H1 (cell line): ENCODE data around the gene MACROD2. TPM values are rescaled to one million over a fixed set of nuclear protein-coding genes. Genes with fewer than 3 reads are reported as not detected.
A peak's percentile ranks its signal among the peaks of the same experiment; 100 is the strongest.

ENCODE experiments used
- CTCF ChIA-PET: fragments of 300-600 bp; sonication (Branson Sonifier 250); formaldehyde crosslinking; loops from one replicate; lab custom pipeline; 2021; ENCODE audit not compliant: partially characterized antibody; lab: Charles Lee
- POLR2A ChIA-PET: fragments of 300-600 bp; sonication (Branson Sonifier 250); formaldehyde crosslinking; loops from one replicate; lab custom pipeline; 2021; ENCODE audit warnings: inconsistent platforms; ENCODE audit not compliant: partially characterized antibody; lab: Charles Lee
- DNase-seq, 2 experiments: peaks; one replicate each; pipeline versions ENCODE4 v3.0.0 to v3.0.0-alpha.2; 2010 to 2022; ENCODE audit warnings: low spot score in 2 of 2, low read depth in 1 of 2, mixed read lengths in 1 of 2
- FAIRE-seq: peaks from 2 replicates; lab custom pipeline; 2011; peaks lifted over from hg19 to GRCh38; lab: Jason Lieb, UNC
- H2AFZ ChIP-seq: 2 replicates; pipeline ENCODE4 v1.8.1; 2012; ENCODE audit warnings: low read length, inconsistent platforms
- H2AK5ac ChIP-seq: 2 replicates; pipeline ENCODE4 v1.6.1; 2013; ENCODE audit warnings: low read depth, low read length
- H2BK120ac ChIP-seq: replicated peaks from 2 replicates; pipeline ENCODE3; 2013; ENCODE audit warnings: low read depth, low read length, inconsistent platforms
- H2BK12ac ChIP-seq: 2 replicates; pipeline ENCODE4 v1.6.1; 2013; ENCODE audit warnings: low read depth, low read length
- H2BK15ac ChIP-seq: 2 replicates; pipeline ENCODE4 v1.6.1; 2013; ENCODE audit warnings: low read length
- H2BK20ac ChIP-seq: 2 replicates; pipeline ENCODE4 v1.6.1; 2013; ENCODE audit warnings: low read length
- H2BK5ac ChIP-seq: 2 replicates; pipeline ENCODE4 v1.6.1; 2013; ENCODE audit warnings: low read depth, low read length
- H3K14ac ChIP-seq: 2 replicates; pipeline ENCODE4 v1.6.1; 2013; ENCODE audit warnings: inconsistent platforms; ENCODE audit not compliant: insufficient read length
- H3K18ac ChIP-seq: 2 replicates; pipeline ENCODE4 v1.6.1; 2013; ENCODE audit warnings: low read length; ENCODE audit errors: extremely low read depth
- H3K23ac ChIP-seq: 2 replicates; pipeline ENCODE4 v1.6.1; 2013; ENCODE audit warnings: inconsistent platforms; ENCODE audit not compliant: insufficient read length
- H3K23me2 ChIP-seq: 2 replicates; pipeline ENCODE4 v1.6.1; 2013; ENCODE audit warnings: low read depth, low read length
- H3K27ac ChIP-seq: 2 replicates; pipeline ENCODE4 v1.6.1; 2011; ENCODE audit warnings: low read depth, low read length, inconsistent platforms
- H3K27me3 ChIP-seq, 4 experiments: replicated peaks in 1 of 4; 1 replicate in 1 of 4; 2 replicates in 3 of 4; pipeline versions ENCODE4 v1.6.1 to v1.8.1; 2011 to 2013; ENCODE audit warnings: low read length in 3 of 4, mild to moderate bottlenecking in 3 of 4, inconsistent platforms in 2 of 4, mixed read lengths in 2 of 4, moderate library complexity in 1 of 4; ENCODE audit not compliant: control insufficient read depth in 3 of 4, insufficient read depth in 3 of 4; ENCODE audit errors: extremely low read depth in 1 of 4
- H3K36me3 ChIP-seq, 4 experiments: 2 replicates each; pipeline versions ENCODE4 v1.6.1 to v1.8.1; 2011 to 2013; ENCODE audit warnings: mild to moderate bottlenecking in 4 of 4, low read length in 3 of 4, moderate library complexity in 2 of 4, control low read depth in 1 of 4, inconsistent platforms in 1 of 4; ENCODE audit not compliant: insufficient read depth in 4 of 4, control insufficient read depth in 2 of 4
- H3K4ac ChIP-seq: replicated peaks from 2 replicates; pipeline ENCODE3; 2013; ENCODE audit warnings: low read length, low read depth, mixed read lengths, inconsistent platforms; ENCODE audit not compliant: insufficient read length
- H3K4me1 ChIP-seq, 4 experiments: replicated peaks in 1 of 4; 1 replicate in 1 of 4; 2 replicates in 3 of 4; pipeline versions ENCODE4 v1.6.1 to v1.8.1; 2011 to 2013; ENCODE audit warnings: low read length in 3 of 4, inconsistent platforms in 2 of 4, mixed read lengths in 1 of 4; ENCODE audit not compliant: insufficient read depth in 4 of 4, control insufficient read depth in 3 of 4
- H3K4me2 ChIP-seq, 2 experiments: 2 replicates each; pipeline versions ENCODE4 v1.6.1 to v1.8.1; 2011 to 2013; ENCODE audit warnings: low read depth in 2 of 2, low read length in 2 of 2, control low read depth in 1 of 2, inconsistent platforms in 1 of 2, mild to moderate bottlenecking in 1 of 2; ENCODE audit not compliant: insufficient read depth in 1 of 2
- H3K4me3 ChIP-seq, 4 experiments: fragments of 200-600, 300-600 bp in 1 of 4; sonication (generic), shearing (Covaris generic), sonication (Bioruptor Twin) in 1 of 4; 2 replicates each; pipeline versions ENCODE4 v1.5.1 to v1.8.1; 2011 to 2016; ENCODE audit warnings: low read length in 4 of 4, low read depth in 3 of 4, control low read depth in 2 of 4, inconsistent platforms in 2 of 4, mild to moderate bottlenecking in 2 of 4, mixed read lengths in 1 of 4, moderate library complexity in 1 of 4; ENCODE audit not compliant: insufficient read depth in 2 of 4; ENCODE audit errors: extremely low read depth in 1 of 4
- H3K56ac ChIP-seq: replicated peaks from 2 replicates; pipeline ENCODE3; 2013; ENCODE audit warnings: low read depth, mild to moderate bottlenecking, mixed read lengths, low read length, inconsistent platforms; ENCODE audit not compliant: insufficient read length
- H3K79me1 ChIP-seq: 2 replicates; pipeline ENCODE4 v1.6.1; 2013; ENCODE audit warnings: low read depth, low read length, control low read depth
- H3K79me2 ChIP-seq, 2 experiments: 2 replicates each; pipeline versions ENCODE4 v1.6.1 to v1.8.1; 2012 to 2013; ENCODE audit warnings: low read length in 2 of 2, mild to moderate bottlenecking in 2 of 2, inconsistent platforms in 1 of 2; ENCODE audit not compliant: insufficient read depth in 2 of 2, control insufficient read depth in 1 of 2
- H3K9ac ChIP-seq, 4 experiments: replicated peaks in 1 of 4; 1 replicate in 1 of 4; 2 replicates in 3 of 4; pipeline versions ENCODE4 v1.6.1 to v1.8.1; 2011 to 2013; ENCODE audit warnings: low read depth in 3 of 4, low read length in 3 of 4, control low read depth in 2 of 4, mild to moderate bottlenecking in 2 of 4, moderate library complexity in 2 of 4, inconsistent platforms in 1 of 4; ENCODE audit errors: extremely low read depth in 1 of 4
- H3K9me3 ChIP-seq, 2 experiments: 2 replicates each; pipeline versions ENCODE4 v1.6.1 to v1.8.1; 2012 to 2013; ENCODE audit warnings: mild to moderate bottlenecking in 2 of 2, moderate library complexity in 2 of 2, control low read depth in 1 of 2, inconsistent platforms in 1 of 2, low read depth in 1 of 2, low read length in 1 of 2, mixed read lengths in 1 of 2; ENCODE audit not compliant: insufficient read depth in 2 of 2
- H4K20me1 ChIP-seq, 2 experiments: replicated peaks in 1 of 2; 2 replicates each; pipeline versions ENCODE3 to v1.8.1; 2011 to 2013; ENCODE audit warnings: inconsistent platforms in 2 of 2, low read length in 2 of 2, mild to moderate bottlenecking in 1 of 2; ENCODE audit not compliant: insufficient read depth in 2 of 2, control insufficient read depth in 1 of 2
- H4K5ac ChIP-seq: 2 replicates; pipeline ENCODE4 v1.6.1; 2013; ENCODE audit warnings: low read length, low read depth, mixed read lengths, inconsistent platforms; ENCODE audit not compliant: insufficient read length
- H4K8ac ChIP-seq: 2 replicates; pipeline ENCODE4 v1.8.0; 2013; ENCODE audit warnings: mild to moderate bottlenecking, moderate library complexity, low read length, inconsistent platforms; ENCODE audit not compliant: insufficient read depth; ENCODE audit errors: extremely low read depth
- H4K91ac ChIP-seq: replicated peaks from 2 replicates; pipeline ENCODE3; 2013; ENCODE audit warnings: low read length, mixed read lengths, inconsistent platforms; ENCODE audit not compliant: insufficient read length
- JUN ChIP-seq: IDR thresholded peaks from 2 replicates; pipeline ENCODE4 v1.6.1; 2011; ENCODE audit warnings: low read depth, mild to moderate bottlenecking, improper control_type of control experiment, low read length
- NANOG ChIP-seq: IDR thresholded peaks from 2 replicates; pipeline ENCODE4 v1.6.1; 2011; ENCODE audit warnings: low read length, low read depth, mild to moderate bottlenecking, inconsistent platforms; ENCODE audit not compliant: insufficient read depth, poor library complexity, severe bottlenecking
- WGBS, 2 experiments: shearing (Covaris generic) in 1 of 2; methylation state at CpG; one replicate each; pipeline versions ENCODE4 v1.1.6 to v1.1.7; 2013 to 2015; ENCODE audit warnings: low lambda C conversion rate in 2 of 2, mixed read lengths in 2 of 2, inconsistent platforms in 1 of 2, low coverage in 1 of 2, missing lambda C conversion rate in 1 of 2; ENCODE audit not compliant: insufficient replicate concordance in 2 of 2, insufficient coverage in 1 of 2, insufficient read length in 1 of 2; ENCODE audit errors: extremely low coverage in 1 of 2, missing lambda C conversion rate in 1 of 2; 5-methylcytosine and 5-hydroxymethylcytosine counted together
- polyA plus RNA-seq, 7 experiments: library from polyadenylated mRNA; depleted of rRNA in 3 of 7; stranded (reverse) in 5 of 7; unstranded in 2 of 7; fragments of >200 nt in 5 of 7; fragments of 200-250 nt in 2 of 7; gene quantifications; 1 replicate in 5 of 7; 2 replicates in 1 of 7; 4 replicates in 1 of 7; pipeline versions ENCODE4 v1.2.1 to v1.2.3, GENCODE V29; 2011 to 2013; ENCODE audit warnings: missing spikeins in 2 of 7, mixed read lengths in 2 of 7
- total RNA-seq: library from RNA; stranded (reverse); fragmentation: NEBNext Ultra II Directional; extraction: Animal tissue kit (Norgen Biotek cat#: 25700); gene quantifications from 2 replicates; pipeline ENCODE4 v1.2.1, GENCODE V29; 2021

MACROD2 gene
- total and polyA plus RNA-seq, 2 of the 8 experiments (the other 6 are each of a cell fraction or from before 2014, with no cell fraction given), result 0.70 to 3.9 TPM

GRCh38 chr20:15789079-15789478 lies 1793.8 kb downstream of the MACROD2 start:
- H3K9me3 ChIP-seq, result no peaks in the 10 kb centered on the region
- no peaks in the 10 kb centered on the region for H3K79me1 ChIP-seq
- no peak overlapping the region for H3K9ac ChIP-seq
- peak overlapping the region in 1 of 4 experiments; percentile 21; a peak in 1 of 8 replicates for H3K4me3 ChIP-seq
- no peak overlapping the region for H2BK5ac ChIP-seq
- no peak overlapping the region for H2BK120ac ChIP-seq
- DNase-seq, result peak in 1 of 2 experiments; percentile 2
- no peaks in the 10 kb centered on the region; a peak in 1 of 8 replicates for H3K36me3 ChIP-seq
- H3K18ac ChIP-seq, result no peak overlapping the region
- POLR2A ChIA-PET, result no interaction called here
- 38% methylated on average over 4 of the region's 4 CpGs; no CpG with 5 or more reads in 1 of the 2 experiments for WGBS, 2 experiments
- H2BK12ac ChIP-seq, result no peak overlapping the region
- TF ChIP-seq NANOG (peak; percentile 20), JUN (no peak)
- no peak overlapping the region for H3K56ac ChIP-seq
- 0 out of 2 replicates have a peak overlapping the region, but pooled peaks have one; percentile 1 for H2AFZ ChIP-seq
- FAIRE-seq, result peak; percentile 69
- H3K23ac ChIP-seq, result no peak overlapping the region
- H3K4me1 ChIP-seq, result peaks cover 0 to 12% (median 5%) of the 10 kb centered on the region in 4 experiments; a peak in 4 of 7 replicates
- H3K27me3 ChIP-seq, result no peaks in the 10 kb centered on the region
- no peak overlapping the region for H3K4ac ChIP-seq
- no peaks in the 10 kb centered on the region for H3K23me2 ChIP-seq
- no peak overlapping the region for H2AK5ac ChIP-seq
- H2BK20ac ChIP-seq, result no peak overlapping the region
- H3K27ac ChIP-seq, result no peak overlapping the region
- peak overlapping the region; percentile 8 to 49; a peak in 3 of 4 replicates for H3K4me2 ChIP-seq
- no peak overlapping the region for H4K8ac ChIP-seq
- CTCF ChIA-PET, result interaction anchor here (1.3 kb wide), 1 partner anchor 24 kb away, joined by 3 read pairs; no protein-coding TSS in a partner anchor
- no peak overlapping the region for H4K5ac ChIP-seq
- no peak overlapping the region for H3K14ac ChIP-seq
- H4K91ac ChIP-seq, result no peak overlapping the region
- no peak overlapping the region for H2BK15ac ChIP-seq
- no peaks in the 10 kb centered on the region for H4K20me1 ChIP-seq
- no peaks in the 10 kb centered on the region for H3K79me2 ChIP-seq
